HepG2 (cell line): ENCODE data around the gene ADAD1. TPM values are rescaled to one million over a fixed set of nuclear protein-coding genes. Genes with fewer than 3 reads are reported as not detected.

Experiments used
- ATAC-seq: fragments of 200-7000 bp; cut with Tn5 transposase; 3 replicates; pipeline ENCODE4 v1.9.1; 2020; ENCODE audit warnings: mild to moderate bottlenecking, moderate library complexity
- BruUV-seq: library from RNA; stranded (reverse); fragments of 400-500 nt; replicated peaks from 2 replicates; lab custom pipeline; 2021; lab: Mats Ljungman, UMichigan
- CTCF ChIA-PET: fragments of 300-600 bp; formaldehyde crosslinking; extraction: SDS; loops from one replicate; lab custom pipeline; 2021; ENCODE audit warnings: low total read pairs, inconsistent platforms, low intra/inter-chr PET ratio; lab: Yijun Ruan, JAX
- POLR2A ChIA-PET: fragments of 350-600 bp; sonication (Branson Sonifier 250); formaldehyde crosslinking; loops from one replicate; lab custom pipeline; 2020; ENCODE audit warnings: antibody characterized with exemption, inconsistent platforms; lab: Yijun Ruan, JAX
- DNase-seq: peaks from one replicate; pipeline ENCODE4 v3.0.0-alpha.2; 2015; ENCODE audit warnings: low spot score
- FAIRE-seq: peaks from 3 replicates; lab custom pipeline; 2011; peaks lifted over from hg19 to GRCh38; lab: Jason Lieb, UNC
- H2AFZ ChIP-seq: one replicate; pipeline ENCODE4 v1.6.1; 2011; ENCODE audit warnings: low read length, inconsistent platforms
- H3K27ac ChIP-seq: fragments of 300-600 bp; 3 replicates; pipeline ENCODE4 v1.8.0; 2011; ENCODE audit warnings: mixed run types, mild to moderate bottlenecking, mixed read lengths, low read length, inconsistent platforms; ENCODE audit not compliant: insufficient read depth; ENCODE audit errors: extremely low read length
- H3K27me3 ChIP-seq, 2 experiments: fragments of 200-600 bp in 1 of 2; 2 replicates in 1 of 2; 3 replicates in 1 of 2; pipeline versions ENCODE4 v1.6.0 to v1.8.0; 2011; ENCODE audit warnings: low read length in 2 of 2, mild to moderate bottlenecking in 2 of 2, moderate library complexity in 2 of 2, inconsistent platforms in 1 of 2; ENCODE audit not compliant: insufficient read depth in 2 of 2, control insufficient read depth in 1 of 2
- H3K36me3 ChIP-seq, 2 experiments: fragments of 200-600 bp in 1 of 2; replicated peaks in 1 of 2; 2 replicates in 1 of 2; 3 replicates in 1 of 2; pipeline versions ENCODE4 v1.5.1 to v1.8.0; 2011; ENCODE audit warnings: low read length in 2 of 2, inconsistent platforms in 1 of 2; ENCODE audit not compliant: insufficient read depth in 2 of 2, control insufficient read depth in 1 of 2
- H3K4me1 ChIP-seq: 2 replicates; pipeline ENCODE4 v1.5.1; 2012; ENCODE audit warnings: low read length, inconsistent platforms; ENCODE audit not compliant: insufficient read depth
- H3K4me2 ChIP-seq: 2 replicates; pipeline ENCODE4 v1.6.0; 2011; ENCODE audit warnings: low read depth, low read length, inconsistent platforms
- H3K4me3 ChIP-seq, 3 experiments: fragments of 200-600 bp in 1 of 3; sonication (generic), shearing (Covaris generic) in 1 of 3; replicated peaks in 1 of 3; 2 replicates each; pipeline ENCODE4 v1.5.1; 2011 to 2016; ENCODE audit warnings: low read length in 3 of 3, inconsistent platforms in 2 of 3, low read depth in 2 of 3, mild to moderate bottlenecking in 2 of 3, control low read depth in 1 of 3, mixed read lengths in 1 of 3; ENCODE audit not compliant: insufficient read depth in 1 of 3
- H3K79me2 ChIP-seq: one replicate; pipeline ENCODE4 v1.6.1; 2011; ENCODE audit warnings: low read length, inconsistent platforms; ENCODE audit not compliant: insufficient read depth
- H3K9ac ChIP-seq: 2 replicates; pipeline ENCODE4 v1.6.0; 2011; ENCODE audit warnings: mild to moderate bottlenecking, low read depth, low read length, inconsistent platforms; ENCODE audit not compliant: insufficient read depth
- H3K9me3 ChIP-seq: 2 replicates; pipeline ENCODE4 v1.5.1; 2012; ENCODE audit warnings: mild to moderate bottlenecking, low read length
- H4K20me1 ChIP-seq: 2 replicates; pipeline ENCODE4 v1.6.0; 2011; ENCODE audit warnings: inconsistent platforms, mild to moderate bottlenecking, low read length, moderate library complexity; ENCODE audit not compliant: insufficient read depth
- BORCS8-MEF2B ChIP-seq: sonication (generic); formaldehyde crosslinking; IDR thresholded peaks from 2 replicates; pipeline ENCODE4 v1.8.0; 2022; ENCODE audit warnings: mild to moderate bottlenecking, missing genetic modification reagents
- ELF4 ChIP-seq: sonication (generic); formaldehyde crosslinking; IDR thresholded peaks from 2 replicates; pipeline ENCODE4 v1.5.0; 2020; ENCODE audit warnings: missing genetic modification reagents, mild to moderate bottlenecking, moderate library complexity, borderline replicate concordance
- GFI1 ChIP-seq: sonication (generic); formaldehyde crosslinking; IDR thresholded peaks from 2 replicates; pipeline ENCODE4 v1.5.0; 2020; ENCODE audit warnings: missing genetic modification reagents, mild to moderate bottlenecking, borderline replicate concordance
- HOXA3 ChIP-seq: sonication (generic); formaldehyde crosslinking; IDR thresholded peaks from 2 replicates; pipeline ENCODE4 v1.5.0; 2020; ENCODE audit warnings: missing genetic modification reagents
- KAT8 ChIP-seq: IDR thresholded peaks from 2 replicates; pipeline ENCODE4 v1.6.1; 2016; ENCODE audit warnings: missing genetic modification reagents, missing compliant biosample characterization
- KDM6A ChIP-seq: IDR thresholded peaks from 2 replicates; pipeline ENCODE4 v1.6.1; 2016; ENCODE audit warnings: low read depth
- NAIF1 ChIP-seq: sonication (generic); formaldehyde crosslinking; IDR thresholded peaks from 2 replicates; pipeline ENCODE4 v1.5.0; 2020; ENCODE audit warnings: mild to moderate bottlenecking, missing genetic modification reagents, borderline replicate concordance
- NFE2L1 ChIP-seq: sonication (generic); formaldehyde crosslinking; IDR thresholded peaks from 2 replicates; pipeline ENCODE4 v1.4.0; 2020; ENCODE audit warnings: missing genetic modification reagents, mild to moderate bottlenecking, borderline replicate concordance
- NFIB ChIP-seq: sonication (generic); formaldehyde crosslinking; IDR thresholded peaks from 2 replicates; pipeline ENCODE4 v1.9.0; 2021; ENCODE audit warnings: missing genetic modification reagents, mild to moderate bottlenecking, borderline replicate concordance
- NKX3-1 ChIP-seq: sonication (generic); formaldehyde crosslinking; IDR thresholded peaks from 2 replicates; pipeline ENCODE4 v1.5.0; 2020; ENCODE audit warnings: missing genetic modification reagents
- RFXANK ChIP-seq: IDR thresholded peaks from 2 replicates; pipeline ENCODE4 v1.6.1; 2016
- SATB2 ChIP-seq: sonication (generic); formaldehyde crosslinking; IDR thresholded peaks from 2 replicates; pipeline ENCODE4 v1.5.0; 2020; ENCODE audit warnings: missing genetic modification reagents
- STAG1 ChIP-seq: sonication (generic); formaldehyde crosslinking; IDR thresholded peaks from 2 replicates; pipeline ENCODE4 v1.4.0; 2020; ENCODE audit warnings: missing genetic modification reagents
- ZNF629 ChIP-seq: sonication (generic); formaldehyde crosslinking; conservative IDR thresholded peaks from 2 replicates; pipeline ENCODE4 v1.5.0; 2020; ENCODE audit warnings: missing genetic modification reagents
- WGBS: methylation state at CpG from one replicate; pipeline ENCODE4 v1.1.6; 2017; ENCODE audit warnings: low lambda C conversion rate; 5-methylcytosine and 5-hydroxymethylcytosine counted together
- in situ Hi-C: cut with HindIII; loops from 2 replicates; pipeline ENCODE4 v1.10.0; 2017; ENCODE audit warnings: low pct_unique_long_range_greater_than_20kb; ENCODE audit not compliant: extremely low pct_ligation_motif_present
- intact Hi-C: fragments of 100-400 bp; cut with micrococcal nuclease; formaldehyde crosslinking; loops from one replicate; pipeline ENCODE4 v1.10.0; 2022; ENCODE audit not compliant: unreplicated experiment
- polyA plus RNA-seq, 8 experiments: library from polyadenylated mRNA; depleted of rRNA in 3 of 8; stranded (reverse) in 7 of 8; unstranded in 1 of 8; fragments of >200 nt; fragmentation: Illumina TruSeq in 4 of 8; extraction: Trizol in 4 of 8; gene quantifications; 2 replicates each; pipeline versions ENCODE4 v1.2.1 to v1.2.3, GENCODE V29; 2011 to 2016; ENCODE audit warnings: low read depth in 4 of 8, missing spikeins in 1 of 8, mixed read lengths in 1 of 8; ENCODE audit not compliant: insufficient read depth in 1 of 8
- total RNA-seq, 5 experiments: library from RNA; depleted of rRNA; stranded (reverse); fragments of >200 nt; fragmentation: Illumina TruSeq; extraction: Trizol; gene quantifications; 2 replicates each; pipeline ENCODE4 v1.2.3, GENCODE V29; 2016; ENCODE audit warnings: low read depth in 1 of 5
- TF ChIP-seq, protein P1 (sequence below): sonication (generic); formaldehyde crosslinking; IDR thresholded peaks from 2 replicates; pipeline ENCODE4 v1.4.0; 2020; ENCODE audit warnings: missing genetic modification reagents, borderline replicate concordance
- TF ChIP-seq, protein P2 (sequence below): sonication (generic); formaldehyde crosslinking; IDR thresholded peaks from 2 replicates; pipeline ENCODE4 v1.5.0; 2020; ENCODE audit warnings: missing genetic modification reagents
- TF ChIP-seq, protein P3 (sequence below): sonication (generic); formaldehyde crosslinking; IDR thresholded peaks from 2 replicates; pipeline ENCODE4 v1.4.0; 2020; ENCODE audit warnings: missing genetic modification reagents

ADAD1 gene
- total and polyA plus RNA-seq, 2 of the 13 experiments (the other 11 are each of a cell fraction or from before 2014, with no cell fraction given) = not detected

DNA sequence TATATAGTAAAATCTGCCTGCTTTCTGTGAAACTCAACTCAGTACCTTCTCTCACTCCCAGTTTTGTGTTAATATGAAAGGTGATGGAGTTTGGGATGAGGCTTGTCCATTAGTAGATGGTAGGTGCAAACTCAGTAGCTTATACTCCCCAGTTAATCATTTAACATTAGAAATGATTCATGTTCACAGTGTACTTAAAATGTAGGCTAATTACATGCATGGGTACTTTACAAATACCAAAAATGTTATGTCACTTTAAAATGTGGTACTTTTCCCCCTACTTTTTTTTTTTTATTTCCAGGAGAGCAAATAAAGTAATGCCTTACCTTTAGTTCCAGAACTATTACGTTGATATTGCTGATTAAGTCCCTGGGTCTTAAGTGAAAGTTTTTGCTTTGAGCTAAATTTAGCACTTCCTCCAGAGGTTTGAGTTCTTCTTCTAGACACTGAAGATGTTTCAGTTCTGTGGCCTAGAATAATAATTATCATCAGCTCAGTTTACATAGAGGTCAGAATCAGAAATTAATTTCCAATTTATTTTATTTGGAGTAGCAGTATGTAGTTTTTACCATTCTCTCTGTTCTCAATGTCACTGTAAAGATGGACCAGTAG is 74.7 kb downstream of the ADAD1 start (continued):
- no peak for TF ChIP-seq ZNF629 (CRISPR knock-in tag)
- no peak for TF ChIP-seq STAG1 (CRISPR knock-in tag)
- TF ChIP-seq NFIB (CRISPR knock-in tag) = no peak
- TF ChIP-seq NKX3-1 (CRISPR knock-in tag) = no peak
- TF ChIP-seq ELF4 = no peak
- no peak for TF ChIP-seq SATB2
- TF ChIP-seq BORCS8-MEF2B (CRISPR knock-in tag) = no peak
- TF ChIP-seq RFXANK (CRISPR knock-in tag) = no peak
- TF ChIP-seq, protein P1, sequence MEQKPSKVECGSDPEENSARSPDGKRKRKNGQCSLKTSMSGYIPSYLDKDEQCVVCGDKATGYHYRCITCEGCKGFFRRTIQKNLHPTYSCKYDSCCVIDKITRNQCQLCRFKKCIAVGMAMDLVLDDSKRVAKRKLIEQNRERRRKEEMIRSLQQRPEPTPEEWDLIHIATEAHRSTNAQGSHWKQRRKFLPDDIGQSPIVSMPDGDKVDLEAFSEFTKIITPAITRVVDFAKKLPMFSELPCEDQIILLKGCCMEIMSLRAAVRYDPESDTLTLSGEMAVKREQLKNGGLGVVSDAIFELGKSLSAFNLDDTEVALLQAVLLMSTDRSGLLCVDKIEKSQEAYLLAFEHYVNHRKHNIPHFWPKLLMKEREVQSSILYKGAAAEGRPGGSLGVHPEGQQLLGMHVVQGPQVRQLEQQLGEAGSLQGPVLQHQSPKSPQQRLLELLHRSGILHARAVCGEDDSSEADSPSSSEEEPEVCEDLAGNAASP (CRISPR knock-in tag) = no peak

DNA sequence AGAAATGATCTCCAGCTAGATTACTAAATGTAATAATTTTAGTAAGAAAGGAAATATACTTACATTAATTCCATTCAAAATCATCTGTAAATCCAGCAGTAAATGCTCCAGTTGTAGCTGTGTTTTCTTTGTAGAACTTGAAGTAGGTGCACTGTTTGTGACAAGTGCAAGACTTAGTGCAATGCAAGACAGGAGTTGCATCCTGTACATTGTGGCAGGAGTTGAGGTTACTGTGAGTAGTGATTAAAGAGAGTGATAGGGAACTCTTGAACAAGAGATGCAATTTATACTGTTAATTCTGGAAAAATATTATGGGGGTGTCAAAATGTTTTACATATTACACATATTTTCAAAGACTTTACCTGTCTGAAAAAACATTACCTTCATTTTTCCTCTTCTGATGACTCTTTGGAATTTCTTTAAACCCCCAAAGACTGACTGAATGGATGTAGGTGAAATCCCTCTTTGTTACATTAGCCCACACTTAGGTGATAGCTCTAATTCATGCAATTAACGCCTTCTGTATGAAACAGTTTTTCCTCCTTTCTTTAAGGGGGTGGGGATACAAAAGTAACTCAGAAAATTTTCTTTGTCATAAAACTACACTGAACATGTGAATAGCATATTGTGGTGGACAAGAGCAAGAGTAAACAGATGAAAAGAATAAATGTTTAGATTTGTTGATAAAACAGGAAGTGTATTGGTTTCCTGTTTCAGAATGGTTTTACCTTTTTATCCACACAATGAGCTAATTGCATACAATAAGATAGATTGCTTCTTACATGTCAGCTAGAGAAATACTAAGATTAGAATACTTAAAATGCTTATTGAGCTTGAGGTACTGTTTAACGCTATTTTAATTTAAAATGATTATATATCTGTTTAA is 77.7 kb downstream of the ADAD1 start, which contains the start of gene IL2:
IL2 (minus strand) TSS at position 495 of the 886 bp plus-strand sequence; CDS start at position 210, 285 bp downstream.
- Histone ChIP-seq H2AFZ (no peak within 1 kb of the TSS), H3K36me3 (no peaks in the 10 kb centered on the region), H3K27me3 (no peaks in the 10 kb centered on the region), H3K9me3 (no peaks in the 10 kb centered on the region), H3K4me1 (no peaks in the 10 kb centered on the region), H4K20me1 (no peaks in the 10 kb centered on the region), H3K4me2 (no peak within 1 kb of the TSS), H3K27ac (no peak within 1 kb of the TSS), H3K79me2 (no peaks in the 10 kb centered on the region), H3K9ac (no peak within 1 kb of the TSS), H3K4me3 (no peak within 1 kb of the TSS)
- no TSS peak for BruUV-seq
- no peak for DNase-seq
- ATAC-seq = no peak
- WGBS = 47% methylated on average over 2 of the region's 2 CpGs
- ChIA-PET CTCF (no interaction called here), POLR2A (no interaction called here)
- no peak for FAIRE-seq
- TF ChIP-seq GFI1 (CRISPR knock-in tag) (no peak), ELF4 (no peak), KAT8 (no peak), NAIF1 (CRISPR knock-in tag) (no peak), NFE2L1 (CRISPR knock-in tag) (no peak), KDM6A (no peak), HOXA3 (CRISPR knock-in tag) (no peak)
- TF ChIP-seq, protein P2, sequence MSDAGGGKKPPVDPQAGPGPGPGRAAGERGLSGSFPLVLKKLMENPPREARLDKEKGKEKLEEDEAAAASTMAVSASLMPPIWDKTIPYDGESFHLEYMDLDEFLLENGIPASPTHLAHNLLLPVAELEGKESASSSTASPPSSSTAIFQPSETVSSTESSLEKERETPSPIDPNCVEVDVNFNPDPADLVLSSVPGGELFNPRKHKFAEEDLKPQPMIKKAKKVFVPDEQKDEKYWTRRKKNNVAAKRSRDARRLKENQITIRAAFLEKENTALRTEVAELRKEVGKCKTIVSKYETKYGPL (CRISPR knock-in tag) = no peak
- TF ChIP-seq, protein P3, sequence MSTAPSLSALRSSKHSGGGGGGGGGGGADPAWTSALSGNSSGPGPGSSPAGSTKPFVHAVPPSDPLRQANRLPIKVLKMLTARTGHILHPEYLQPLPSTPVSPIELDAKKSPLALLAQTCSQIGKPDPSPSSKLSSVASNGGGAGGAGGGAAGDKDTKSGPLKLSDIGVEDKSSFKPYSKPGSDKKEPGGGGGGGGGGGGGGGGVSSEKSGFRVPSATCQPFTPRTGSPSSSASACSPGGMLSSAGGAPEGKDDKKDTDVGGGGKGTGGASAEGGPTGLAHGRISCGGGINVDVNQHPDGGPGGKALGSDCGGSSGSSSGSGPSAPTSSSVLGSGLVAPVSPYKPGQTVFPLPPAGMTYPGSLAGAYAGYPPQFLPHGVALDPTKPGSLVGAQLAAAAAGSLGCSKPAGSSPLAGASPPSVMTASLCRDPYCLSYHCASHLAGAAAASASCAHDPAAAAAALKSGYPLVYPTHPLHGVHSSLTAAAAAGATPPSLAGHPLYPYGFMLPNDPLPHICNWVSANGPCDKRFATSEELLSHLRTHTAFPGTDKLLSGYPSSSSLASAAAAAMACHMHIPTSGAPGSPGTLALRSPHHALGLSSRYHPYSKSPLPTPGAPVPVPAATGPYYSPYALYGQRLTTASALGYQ = no peak
- intact Hi-C loops = no loop called here
- in situ Hi-C loops = no loop called here
